Mesothelial cell of epicardium (in vitro differentiated cells): ENCODE measurements around the gene CHST3. TPM values are rescaled to one million over a fixed set of nuclear protein-coding genes. Genes with fewer than 3 reads are reported as not detected.
A peak's percentile ranks its signal among the peaks of the same experiment; 100 is the strongest.

Source experiments
- DNase-seq, 2 experiments: peaks; one replicate each; pipeline ENCODE4 v3.0.0; 2021; ENCODE audit warnings: low spot score in 2 of 2; ENCODE audit not compliant: unreplicated experiment in 2 of 2
- H3K27ac Mint-ChIP-seq: 2 replicates; pipeline ENCODE4 v1.8.0; 2021; ENCODE audit warnings: mixed read lengths
- H3K27me3 Mint-ChIP-seq: 2 replicates; pipeline ENCODE4 v1.8.0; 2021; ENCODE audit warnings: low read depth, mixed read lengths
- H3K36me3 Mint-ChIP-seq: 2 replicates; pipeline ENCODE4 v1.8.0; 2021; ENCODE audit warnings: mixed read lengths
- H3K4me1 Mint-ChIP-seq: 2 replicates; pipeline ENCODE4 v1.8.0; 2021; ENCODE audit warnings: mixed read lengths
- H3K4me3 Mint-ChIP-seq: 2 replicates; pipeline ENCODE4 v1.8.0; 2021; ENCODE audit warnings: mild to moderate bottlenecking, moderate library complexity, mixed read lengths
- H3K9me3 Mint-ChIP-seq: 2 replicates; pipeline ENCODE4 v1.8.0; 2021; ENCODE audit warnings: mixed read lengths
- CTCF ChIP-seq: fragments of 200-600 bp; sonication (generic); IDR thresholded peaks from one replicate; pipeline ENCODE4 v1.5.0; 2021; ENCODE audit warnings: antibody characterized with exemption; ENCODE audit not compliant: unreplicated experiment
- total RNA-seq: library from RNA; stranded (reverse); gene quantifications from 3 replicates; pipeline ENCODE4 v1.2.1, GENCODE V29; 2021

Gene CHST3
- total RNA-seq, 1 donor from 2014 or later = 27.6 TPM

GRCh38 chr10:72035252-72035887 lies 71.2 kb downstream of the CHST3 start:
- peak overlapping the region; percentile 34 for H3K27ac Mint-ChIP-seq
- H3K27me3 Mint-ChIP-seq = no peaks in the 10 kb centered on the region
- no peak for TF ChIP-seq CTCF
- H3K36me3 Mint-ChIP-seq = no peaks in the 10 kb centered on the region
- H3K4me3 Mint-ChIP-seq = no peak overlapping the region
- no peak for DNase-seq
- peaks cover 25% of the 10 kb centered on the region for H3K4me1 Mint-ChIP-seq
- H3K9me3 Mint-ChIP-seq = no peaks in the 10 kb centered on the region

- Mint-ChIP-seq H3K27ac (peak overlapping the region; percentile 68), H3K9me3 (no peaks in the 10 kb centered on the region), H3K4me1 (peaks cover 35% of the 10 kb centered on the region), H3K36me3 (no peaks in the 10 kb centered on the region), H3K27me3 (no peaks in the 10 kb centered on the region), H3K4me3 (no peak overlapping the region)
- no peak for TF ChIP-seq CTCF
- no peak for DNase-seq
Measured at GRCh38 chr10:72037266-72037665, 73.1 kb downstream of the CHST3 start.

- TF ChIP-seq CTCF = no peak
- no peaks in the 10 kb centered on the region for H3K36me3 Mint-ChIP-seq
- DNase-seq = no peak
- no peak overlapping the region for H3K4me3 Mint-ChIP-seq
- H3K27me3 Mint-ChIP-seq = no peaks in the 10 kb centered on the region
- no peaks in the 10 kb centered on the region for H3K9me3 Mint-ChIP-seq
- H3K4me1 Mint-ChIP-seq = peaks cover 40% of the 10 kb centered on the region
- H3K27ac Mint-ChIP-seq = peak overlapping the region; percentile 68
Measured at GRCh38 chr10:72037811-72038210, 73.6 kb downstream of the CHST3 start.

- Mint-ChIP-seq H3K4me3 (no peak overlapping the region), H3K27me3 (no peaks in the 10 kb centered on the region), H3K27ac (peak overlapping the region; percentile 68), H3K36me3 (no peaks in the 10 kb centered on the region), H3K4me1 (peaks cover 47% of the 10 kb centered on the region), H3K9me3 (no peaks in the 10 kb centered on the region)
- no peak for DNase-seq
- no peak for TF ChIP-seq CTCF
Measured at GRCh38 chr10:72038458-72039001, 74.3 kb downstream of the CHST3 start.

GRCh38 chr10:72039377-72039776 lies 75.2 kb downstream of the CHST3 start:
- Mint-ChIP-seq H3K9me3 (no peaks in the 10 kb centered on the region), H3K4me1 (peaks cover 53% of the 10 kb centered on the region), H3K27me3 (no peaks in the 10 kb centered on the region), H3K36me3 (no peaks in the 10 kb centered on the region), H3K4me3 (no peak overlapping the region), H3K27ac (peak overlapping the region; percentile 39)
- DNase-seq = no peak
- TF ChIP-seq CTCF = no peak
